Tibial artery (tissue), 4 donors: Measurements from ENCODE around the gene BHLHE23.

Experiments used
- DNase-seq, 2 donors: peaks; one replicate each; pipeline ENCODE4 v3.0.0-alpha.2; 2019
- H3K27ac ChIP-seq, 2 donors: fragments of 200-600 bp; sonication (generic) in 1 of 2; 1 replicate in 1 of 2; 2 replicates in 1 of 2; pipeline ENCODE4 v1.5.1; 2018 to 2019; ENCODE audit warnings: mild to moderate bottlenecking in 1 of 2
- H3K27me3 ChIP-seq, 2 donors: fragments of 200-600 bp; sonication (generic) in 1 of 2; one replicate each; pipeline versions ENCODE4 v1.5.1 to v1.6.0; 2016 to 2019
- H3K36me3 ChIP-seq, 3 donors: fragments of 200-600 bp; sonication (generic) in 2 of 3; one replicate each; pipeline ENCODE4 v1.5.1; 2016 to 2019; ENCODE audit warnings: mild to moderate bottlenecking in 2 of 3
- H3K4me1 ChIP-seq, 4 donors: fragments of 200-600 bp; sonication (generic) in 2 of 4; 1 replicate in 3 of 4; 2 replicates in 1 of 4; pipeline ENCODE4 v1.5.1; 2016 to 2019
- H3K4me3 ChIP-seq, 2 donors: fragments of 200-600 bp; sonication (generic) in 1 of 2; 1 replicate in 1 of 2; 2 replicates in 1 of 2; pipeline ENCODE4 v1.5.1; 2018 to 2019; ENCODE audit warnings: mild to moderate bottlenecking in 2 of 2
- H3K9me3 ChIP-seq, 3 donors: fragments of 200-600 bp; sonication (generic) in 1 of 3; one replicate each; pipeline ENCODE4 v1.5.1; 2016 to 2019
- intact Hi-C: fragments of 100-400 bp; cut with DNase I; formaldehyde crosslinking; loops from one replicate; pipeline ENCODE4 v1.15.0; 2023; ENCODE audit warnings: low total_unique reads
- TF ChIP-seq, protein P1 (sequence below), 2 experiments: fragments of 200-600 bp in 1 of 2; fragments of 450-650 bp in 1 of 2; IDR thresholded peaks; one replicate each; pipeline ENCODE4 v1.5.1; 2017 to 2019; ENCODE audit warnings: antibody characterized with exemption in 2 of 2, mild to moderate bottlenecking in 1 of 2, moderate library complexity in 1 of 2

BHLHE23 gene

DNA sequence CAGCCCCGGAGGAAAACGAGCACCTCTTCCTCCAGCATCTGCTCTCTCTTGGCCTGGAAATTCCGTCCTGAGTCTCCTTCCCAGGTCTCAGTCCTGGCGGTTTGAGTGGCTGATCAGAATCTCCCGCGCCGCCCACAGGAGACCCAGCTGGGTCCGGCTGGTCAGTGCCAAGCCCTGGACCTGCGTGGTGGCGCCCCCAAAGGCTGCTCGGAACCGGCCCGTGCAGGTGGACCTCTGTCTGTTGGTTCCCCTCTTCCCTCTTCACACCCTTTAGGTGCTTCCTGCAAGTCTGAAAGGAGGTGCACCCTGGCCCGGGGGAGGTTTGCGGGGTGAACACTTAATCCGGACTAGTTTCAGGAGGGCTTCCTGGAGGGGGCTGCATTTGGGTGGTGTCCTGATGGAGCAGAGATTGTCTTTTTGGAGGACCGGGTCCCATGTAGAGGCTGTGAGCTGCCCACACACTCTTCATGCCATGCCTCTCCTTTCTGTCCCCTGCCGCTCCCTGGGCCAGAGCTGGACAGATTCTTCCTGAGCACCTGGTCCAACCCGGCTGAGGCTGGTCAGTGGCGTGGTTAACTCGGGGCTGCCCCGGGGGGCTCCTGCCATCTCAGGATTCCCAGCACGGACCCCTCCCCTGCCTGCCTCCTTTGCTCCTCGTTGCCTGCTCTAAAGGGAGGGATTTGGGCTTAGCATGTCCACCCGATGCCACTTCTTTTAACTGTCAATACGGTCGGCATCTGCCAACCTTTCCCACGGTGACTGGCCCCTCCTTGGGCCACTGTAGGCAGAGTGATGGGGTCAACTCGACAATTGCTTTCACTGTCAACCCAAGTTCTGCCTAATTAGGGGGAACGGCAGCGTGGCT is 16.5 kb upstream of the BHLHE23 start:
- TF ChIP-seq, protein P1, sequence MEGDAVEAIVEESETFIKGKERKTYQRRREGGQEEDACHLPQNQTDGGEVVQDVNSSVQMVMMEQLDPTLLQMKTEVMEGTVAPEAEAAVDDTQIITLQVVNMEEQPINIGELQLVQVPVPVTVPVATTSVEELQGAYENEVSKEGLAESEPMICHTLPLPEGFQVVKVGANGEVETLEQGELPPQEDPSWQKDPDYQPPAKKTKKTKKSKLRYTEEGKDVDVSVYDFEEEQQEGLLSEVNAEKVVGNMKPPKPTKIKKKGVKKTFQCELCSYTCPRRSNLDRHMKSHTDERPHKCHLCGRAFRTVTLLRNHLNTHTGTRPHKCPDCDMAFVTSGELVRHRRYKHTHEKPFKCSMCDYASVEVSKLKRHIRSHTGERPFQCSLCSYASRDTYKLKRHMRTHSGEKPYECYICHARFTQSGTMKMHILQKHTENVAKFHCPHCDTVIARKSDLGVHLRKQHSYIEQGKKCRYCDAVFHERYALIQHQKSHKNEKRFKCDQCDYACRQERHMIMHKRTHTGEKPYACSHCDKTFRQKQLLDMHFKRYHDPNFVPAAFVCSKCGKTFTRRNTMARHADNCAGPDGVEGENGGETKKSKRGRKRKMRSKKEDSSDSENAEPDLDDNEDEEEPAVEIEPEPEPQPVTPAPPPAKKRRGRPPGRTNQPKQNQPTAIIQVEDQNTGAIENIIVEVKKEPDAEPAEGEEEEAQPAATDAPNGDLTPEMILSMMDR (IDR thresholded peaks at IDR 0.05), result no peak
- intact Hi-C loops, result no loop called here
- Histone ChIP-seq H3K36me3 (no peaks in the 10 kb centered on the region), H3K9me3 (peaks cover 3 to 12% (median 11%) of the 10 kb centered on the region in 3 donors), H3K27ac (no peak overlapping the region), H3K4me1 (peaks cover 0 to 6% (median 0%) of the 10 kb centered on the region in 4 donors), H3K4me3 (no peak overlapping the region), H3K27me3 (peaks cover 0 to 86% of the 10 kb centered on the region in 2 donors)
- peak in 1 of 2 donors; percentile 46 for DNase-seq

DNA sequence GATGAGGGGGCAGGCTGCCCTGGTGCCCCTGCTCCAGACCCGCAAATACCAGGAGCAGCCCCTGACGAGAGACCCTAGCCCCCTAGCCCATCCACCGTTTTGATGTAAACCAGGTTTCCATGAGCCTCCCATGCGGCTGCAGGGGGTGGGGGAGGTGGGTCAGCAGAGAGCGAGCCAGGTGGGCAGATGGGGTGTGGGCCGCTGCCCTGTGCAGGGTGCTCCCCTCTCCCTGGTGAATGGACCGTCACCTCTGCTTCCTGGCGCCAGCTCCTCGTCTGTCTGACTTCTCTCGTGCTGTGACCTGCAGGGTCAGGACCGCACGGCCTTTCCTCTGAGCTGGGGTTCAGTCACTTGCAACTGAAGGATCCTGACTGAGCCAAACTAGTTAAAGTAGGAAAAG is 15.7 kb upstream of the BHLHE23 start:
- no peak overlapping the region for H3K27ac ChIP-seq
- no peak overlapping the region for H3K4me3 ChIP-seq
- intact Hi-C loops, result no loop called here
- no peaks in the 10 kb centered on the region for H3K36me3 ChIP-seq
- peaks cover 0 to 86% of the 10 kb centered on the region in 2 donors for H3K27me3 ChIP-seq
- DNase-seq, result peak in 1 of 2 donors; percentile 40
- TF ChIP-seq, protein P1 (IDR thresholded peaks at IDR 0.05), result no peak
- peaks cover 0 to 6% (median 0%) of the 10 kb centered on the region in 4 donors for H3K4me1 ChIP-seq
- H3K9me3 ChIP-seq, result peaks cover 3 to 12% (median 11%) of the 10 kb centered on the region in 3 donors

DNA sequence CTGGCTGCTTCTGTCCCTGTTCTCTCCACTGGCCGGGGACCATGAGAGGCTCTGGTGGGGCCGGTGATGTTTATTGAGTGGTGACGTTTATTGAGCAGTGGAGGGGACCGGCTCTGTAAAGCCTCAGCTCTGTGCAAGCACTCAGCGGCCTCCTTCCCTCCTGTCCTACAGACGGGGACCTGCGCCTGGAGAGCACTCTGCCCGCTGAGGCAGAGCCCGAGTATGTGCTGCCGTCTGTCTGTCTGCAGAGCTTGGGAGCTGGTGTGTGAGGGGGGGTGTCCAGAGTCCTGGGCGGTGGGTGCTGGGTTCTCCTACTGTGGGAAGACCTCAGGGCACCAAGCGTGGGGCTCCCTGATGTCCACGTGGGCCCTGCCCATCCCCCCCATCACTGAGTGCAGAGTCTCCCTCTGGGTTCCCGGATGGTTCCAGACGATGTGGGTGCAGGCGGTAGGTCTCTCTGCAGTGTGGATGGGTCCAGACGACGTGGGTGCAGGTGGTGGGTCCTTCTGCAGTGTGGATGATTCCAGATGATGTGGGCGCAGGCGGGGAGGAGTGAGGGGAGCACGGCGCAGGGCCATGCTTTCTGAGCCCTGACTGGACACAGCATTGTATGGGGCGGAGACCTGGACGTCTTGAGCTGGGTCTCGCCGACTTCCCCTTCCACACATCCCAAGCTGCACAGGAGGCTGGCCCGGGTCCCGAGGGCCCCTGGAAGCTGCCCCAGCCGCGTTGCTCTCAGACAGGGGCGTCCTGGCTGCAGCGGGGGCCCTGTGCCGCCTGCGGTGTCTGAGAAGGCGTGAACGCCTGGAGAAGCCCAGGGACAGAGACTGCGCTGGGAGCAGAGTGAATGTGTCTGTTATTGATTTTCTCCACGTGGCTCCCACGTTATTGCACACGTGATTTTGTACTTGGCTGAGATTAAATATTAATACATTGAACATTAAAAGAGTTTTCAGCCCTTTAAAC is 14.9 kb upstream of the BHLHE23 start:
- H3K4me3 ChIP-seq, result no peak overlapping the region
- TF ChIP-seq, protein P1 (IDR thresholded peaks at IDR 0.05), result no peak
- H3K27ac ChIP-seq, result no peak overlapping the region
- no peaks in the 10 kb centered on the region for H3K36me3 ChIP-seq
- peak in 1 of 2 donors; percentile 51 for DNase-seq
- H3K9me3 ChIP-seq, result peaks cover 3 to 12% (median 11%) of the 10 kb centered on the region in 3 donors
- peaks cover 0 to 6% (median 0%) of the 10 kb centered on the region in 4 donors for H3K4me1 ChIP-seq
- peaks cover 0 to 86% of the 10 kb centered on the region in 2 donors for H3K27me3 ChIP-seq
- intact Hi-C loops, result no loop called here

DNA sequence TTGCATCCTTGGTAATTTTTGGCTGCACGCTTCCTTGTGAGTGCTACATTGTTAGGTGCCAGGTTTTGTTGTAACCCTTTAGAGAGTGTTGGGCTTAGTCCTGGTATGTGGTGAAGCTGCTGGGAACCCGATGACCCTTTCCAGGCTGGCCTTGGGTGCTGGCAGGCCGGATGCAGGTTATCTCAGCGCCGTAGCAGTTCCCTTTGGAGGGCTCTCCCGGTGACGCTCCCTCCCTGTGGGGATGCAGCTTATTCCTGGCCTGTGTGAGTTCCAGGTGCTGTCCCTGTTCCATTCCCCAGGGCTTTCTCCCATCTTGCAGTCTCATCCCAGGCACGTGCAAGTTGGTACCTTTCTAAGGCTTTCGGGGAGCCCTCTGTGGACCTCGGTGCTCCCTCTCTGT is 13.9 kb upstream of the BHLHE23 start:
- Histone ChIP-seq H3K9me3 (peaks cover 3 to 12% (median 11%) of the 10 kb centered on the region in 3 donors), H3K4me3 (no peak overlapping the region), H3K27me3 (peaks cover 0 to 86% of the 10 kb centered on the region in 2 donors), H3K36me3 (no peaks in the 10 kb centered on the region), H3K27ac (no peak overlapping the region), H3K4me1 (peaks cover 0 to 4% (median 0%) of the 10 kb centered on the region in 4 donors)
- TF ChIP-seq, protein P1 (IDR thresholded peaks at IDR 0.05), result no peak
- peak in 1 of 2 donors; percentile 37 for DNase-seq
- intact Hi-C loops, result no loop called here

DNA sequence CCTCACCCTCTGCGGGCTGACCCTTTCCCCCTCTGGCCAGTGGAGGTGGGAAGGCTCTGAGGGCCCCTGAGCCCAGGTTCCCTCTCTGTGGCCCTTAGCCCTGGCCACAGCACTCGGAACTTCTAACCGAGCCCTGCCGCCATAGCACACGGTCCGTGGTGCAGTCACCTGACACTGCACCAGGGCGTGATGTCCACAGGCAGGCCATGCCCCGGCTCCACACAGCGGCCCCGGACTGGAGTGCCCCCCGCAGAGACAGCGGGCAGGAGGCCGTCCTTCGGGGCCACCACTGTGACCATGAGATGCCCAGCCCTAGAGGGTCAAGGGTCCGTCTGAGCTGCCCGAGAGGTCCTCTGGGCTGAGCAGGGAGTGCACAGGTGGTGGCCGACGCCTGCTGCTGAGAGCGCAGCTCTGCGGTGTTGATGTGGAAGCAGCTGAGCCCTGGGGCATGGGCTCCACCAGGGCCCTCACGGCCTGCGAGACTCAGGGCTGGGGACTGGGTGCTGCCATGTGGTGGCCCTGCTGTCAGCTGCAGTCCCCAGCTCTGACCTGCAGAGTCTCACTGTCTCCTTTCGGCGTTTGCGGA is 11.2 kb upstream of the BHLHE23 start:
- no peaks in the 10 kb centered on the region for H3K4me1 ChIP-seq
- H3K9me3 ChIP-seq, result peaks cover 3 to 29% (median 23%) of the 10 kb centered on the region in 3 donors
- peaks cover 0 to 82% of the 10 kb centered on the region in 2 donors for H3K27me3 ChIP-seq
- H3K27ac ChIP-seq, result no peak overlapping the region
- H3K36me3 ChIP-seq, result no peaks in the 10 kb centered on the region
- TF ChIP-seq, protein P1 (IDR thresholded peaks at IDR 0.05), result no peak
- H3K4me3 ChIP-seq, result no peak overlapping the region
- intact Hi-C loops, result no loop called here
- peak in 1 of 2 donors; percentile 57 for DNase-seq
